HepG2 (cell line): Measurements from ENCODE around the gene TEF. TPM values are rescaled to one million over a fixed set of nuclear protein-coding genes. Genes with fewer than 3 reads are reported as not detected.

ENCODE experiments used
- BCL6 ChIP-seq: IDR thresholded peaks from 2 replicates; pipeline ENCODE4 v1.6.1; 2016; ENCODE audit warnings: missing genetic modification reagents, missing compliant biosample characterization
- CBX1 ChIP-seq: IDR thresholded peaks from one replicate; pipeline ENCODE4 v1.6.1; 2016; ENCODE audit warnings: antibody characterized with exemption, low read depth
- ISX ChIP-seq: sonication (generic); formaldehyde crosslinking; conservative IDR thresholded peaks from 2 replicates; pipeline ENCODE4 v1.5.0; 2020; ENCODE audit warnings: missing genetic modification reagents
- ZNF7 ChIP-seq: IDR thresholded peaks from 2 replicates; pipeline ENCODE4 v1.6.1; 2016; ENCODE audit warnings: missing biosample characterization, missing genetic modification reagents
- polyA plus RNA-seq, 8 experiments: library from polyadenylated mRNA; depleted of rRNA in 3 of 8; stranded (reverse) in 7 of 8; unstranded in 1 of 8; fragments of >200 nt; fragmentation: Illumina TruSeq in 4 of 8; extraction: Trizol in 4 of 8; gene quantifications; 2 replicates each; pipeline versions ENCODE4 v1.2.1 to v1.2.3, GENCODE V29; 2011 to 2016; ENCODE audit warnings: low read depth in 4 of 8, missing spikeins in 1 of 8, mixed read lengths in 1 of 8; ENCODE audit not compliant: insufficient read depth in 1 of 8
- total RNA-seq, 5 experiments: library from RNA; depleted of rRNA; stranded (reverse); fragments of >200 nt; fragmentation: Illumina TruSeq; extraction: Trizol; gene quantifications; 2 replicates each; pipeline ENCODE4 v1.2.3, GENCODE V29; 2016; ENCODE audit warnings: low read depth in 1 of 5
- TF ChIP-seq, protein P1 (sequence below): IDR thresholded peaks from 2 replicates; pipeline ENCODE4 v1.4.0; 2020; ENCODE audit warnings: mild to moderate bottlenecking, missing genetic modification reagents
- TF ChIP-seq, protein P2 (sequence below): sonication (generic); formaldehyde crosslinking; conservative IDR thresholded peaks from 2 replicates; pipeline ENCODE4 v1.4.0; 2020; ENCODE audit warnings: missing genetic modification reagents
- TF ChIP-seq, protein P3 (sequence below): sonication (generic); formaldehyde crosslinking; IDR thresholded peaks from 2 replicates; pipeline ENCODE4 v1.4.0; 2020; ENCODE audit warnings: mild to moderate bottlenecking, missing genetic modification reagents
- TF ChIP-seq, protein P4 (sequence below): sonication (generic); formaldehyde crosslinking; IDR thresholded peaks from 2 replicates; pipeline ENCODE4 v1.4.0; 2020; ENCODE audit warnings: missing genetic modification reagents
- TF ChIP-seq, protein P5 (sequence below): sonication (generic); formaldehyde crosslinking; IDR thresholded peaks from 2 replicates; pipeline ENCODE4 v1.4.0; 2020; ENCODE audit warnings: missing genetic modification reagents; ENCODE audit errors: not compliant biosample characterization
- TF ChIP-seq, protein P6 (sequence below): sonication (generic); formaldehyde crosslinking; IDR thresholded peaks from 2 replicates; pipeline ENCODE4 v1.8.0; 2022; ENCODE audit warnings: mild to moderate bottlenecking, missing genetic modification reagents, moderate library complexity

TEF gene
- total and polyA plus RNA-seq, 2 of the 13 experiments (the other 11 are each of a cell fraction or from before 2014, with no cell fraction given): 7.6 to 11.2 TPM

DNA sequence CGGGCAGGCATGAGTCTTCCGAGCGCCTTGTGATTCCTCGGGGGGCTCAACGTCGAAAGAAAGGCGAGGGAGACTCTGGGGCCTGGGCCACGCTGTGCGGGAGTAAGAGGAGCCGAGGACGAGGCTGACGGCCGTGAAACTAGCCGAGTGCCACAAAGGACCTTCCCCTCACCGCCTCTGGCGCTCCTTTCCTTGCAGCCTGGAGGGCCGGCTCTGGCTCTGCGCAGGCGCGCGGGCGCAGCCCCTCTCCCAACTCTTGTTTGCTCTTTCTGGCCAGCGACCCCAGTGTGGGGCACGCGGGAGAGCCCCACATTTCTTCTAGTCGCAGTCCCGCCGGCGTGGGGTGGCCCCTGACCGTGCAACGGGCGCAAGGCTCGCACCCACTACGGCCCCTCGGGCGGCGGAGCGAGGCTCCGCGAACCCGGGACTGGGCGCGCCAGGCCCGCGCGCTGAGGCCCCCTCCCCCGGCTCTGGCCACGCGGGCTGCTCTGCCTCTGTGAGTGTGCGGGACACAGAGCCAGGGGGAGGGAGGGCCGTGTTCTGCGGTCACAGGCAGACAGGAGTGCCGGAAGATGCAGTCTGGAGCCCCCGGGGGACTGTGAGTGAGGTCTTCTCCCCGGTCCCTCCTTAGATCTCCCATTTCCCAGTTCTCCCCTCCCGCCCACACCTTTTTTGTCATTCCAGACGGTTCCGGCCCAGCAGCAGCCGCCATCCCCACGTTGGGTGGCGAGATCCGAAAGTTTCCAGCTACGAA, 65.9 kb downstream of the TEF start (continued):
- TF ChIP-seq, protein P1, sequence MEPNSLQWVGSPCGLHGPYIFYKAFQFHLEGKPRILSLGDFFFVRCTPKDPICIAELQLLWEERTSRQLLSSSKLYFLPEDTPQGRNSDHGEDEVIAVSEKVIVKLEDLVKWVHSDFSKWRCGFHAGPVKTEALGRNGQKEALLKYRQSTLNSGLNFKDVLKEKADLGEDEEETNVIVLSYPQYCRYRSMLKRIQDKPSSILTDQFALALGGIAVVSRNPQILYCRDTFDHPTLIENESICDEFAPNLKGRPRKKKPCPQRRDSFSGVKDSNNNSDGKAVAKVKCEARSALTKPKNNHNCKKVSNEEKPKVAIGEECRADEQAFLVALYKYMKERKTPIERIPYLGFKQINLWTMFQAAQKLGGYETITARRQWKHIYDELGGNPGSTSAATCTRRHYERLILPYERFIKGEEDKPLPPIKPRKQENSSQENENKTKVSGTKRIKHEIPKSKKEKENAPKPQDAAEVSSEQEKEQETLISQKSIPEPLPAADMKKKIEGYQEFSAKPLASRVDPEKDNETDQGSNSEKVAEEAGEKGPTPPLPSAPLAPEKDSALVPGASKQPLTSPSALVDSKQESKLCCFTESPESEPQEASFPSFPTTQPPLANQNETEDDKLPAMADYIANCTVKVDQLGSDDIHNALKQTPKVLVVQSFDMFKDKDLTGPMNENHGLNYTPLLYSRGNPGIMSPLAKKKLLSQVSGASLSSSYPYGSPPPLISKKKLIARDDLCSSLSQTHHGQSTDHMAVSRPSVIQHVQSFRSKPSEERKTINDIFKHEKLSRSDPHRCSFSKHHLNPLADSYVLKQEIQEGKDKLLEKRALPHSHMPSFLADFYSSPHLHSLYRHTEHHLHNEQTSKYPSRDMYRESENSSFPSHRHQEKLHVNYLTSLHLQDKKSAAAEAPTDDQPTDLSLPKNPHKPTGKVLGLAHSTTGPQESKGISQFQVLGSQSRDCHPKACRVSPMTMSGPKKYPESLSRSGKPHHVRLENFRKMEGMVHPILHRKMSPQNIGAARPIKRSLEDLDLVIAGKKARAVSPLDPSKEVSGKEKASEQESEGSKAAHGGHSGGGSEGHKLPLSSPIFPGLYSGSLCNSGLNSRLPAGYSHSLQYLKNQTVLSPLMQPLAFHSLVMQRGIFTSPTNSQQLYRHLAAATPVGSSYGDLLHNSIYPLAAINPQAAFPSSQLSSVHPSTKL (CRISPR knock-in tag): no peak
- TF ChIP-seq, protein P2, sequence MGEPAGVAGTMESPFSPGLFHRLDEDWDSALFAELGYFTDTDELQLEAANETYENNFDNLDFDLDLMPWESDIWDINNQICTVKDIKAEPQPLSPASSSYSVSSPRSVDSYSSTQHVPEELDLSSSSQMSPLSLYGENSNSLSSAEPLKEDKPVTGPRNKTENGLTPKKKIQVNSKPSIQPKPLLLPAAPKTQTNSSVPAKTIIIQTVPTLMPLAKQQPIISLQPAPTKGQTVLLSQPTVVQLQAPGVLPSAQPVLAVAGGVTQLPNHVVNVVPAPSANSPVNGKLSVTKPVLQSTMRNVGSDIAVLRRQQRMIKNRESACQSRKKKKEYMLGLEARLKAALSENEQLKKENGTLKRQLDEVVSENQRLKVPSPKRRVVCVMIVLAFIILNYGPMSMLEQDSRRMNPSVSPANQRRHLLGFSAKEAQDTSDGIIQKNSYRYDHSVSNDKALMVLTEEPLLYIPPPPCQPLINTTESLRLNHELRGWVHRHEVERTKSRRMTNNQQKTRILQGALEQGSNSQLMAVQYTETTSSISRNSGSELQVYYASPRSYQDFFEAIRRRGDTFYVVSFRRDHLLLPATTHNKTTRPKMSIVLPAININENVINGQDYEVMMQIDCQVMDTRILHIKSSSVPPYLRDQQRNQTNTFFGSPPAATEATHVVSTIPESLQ: no peak
- TF ChIP-seq, protein P3, sequence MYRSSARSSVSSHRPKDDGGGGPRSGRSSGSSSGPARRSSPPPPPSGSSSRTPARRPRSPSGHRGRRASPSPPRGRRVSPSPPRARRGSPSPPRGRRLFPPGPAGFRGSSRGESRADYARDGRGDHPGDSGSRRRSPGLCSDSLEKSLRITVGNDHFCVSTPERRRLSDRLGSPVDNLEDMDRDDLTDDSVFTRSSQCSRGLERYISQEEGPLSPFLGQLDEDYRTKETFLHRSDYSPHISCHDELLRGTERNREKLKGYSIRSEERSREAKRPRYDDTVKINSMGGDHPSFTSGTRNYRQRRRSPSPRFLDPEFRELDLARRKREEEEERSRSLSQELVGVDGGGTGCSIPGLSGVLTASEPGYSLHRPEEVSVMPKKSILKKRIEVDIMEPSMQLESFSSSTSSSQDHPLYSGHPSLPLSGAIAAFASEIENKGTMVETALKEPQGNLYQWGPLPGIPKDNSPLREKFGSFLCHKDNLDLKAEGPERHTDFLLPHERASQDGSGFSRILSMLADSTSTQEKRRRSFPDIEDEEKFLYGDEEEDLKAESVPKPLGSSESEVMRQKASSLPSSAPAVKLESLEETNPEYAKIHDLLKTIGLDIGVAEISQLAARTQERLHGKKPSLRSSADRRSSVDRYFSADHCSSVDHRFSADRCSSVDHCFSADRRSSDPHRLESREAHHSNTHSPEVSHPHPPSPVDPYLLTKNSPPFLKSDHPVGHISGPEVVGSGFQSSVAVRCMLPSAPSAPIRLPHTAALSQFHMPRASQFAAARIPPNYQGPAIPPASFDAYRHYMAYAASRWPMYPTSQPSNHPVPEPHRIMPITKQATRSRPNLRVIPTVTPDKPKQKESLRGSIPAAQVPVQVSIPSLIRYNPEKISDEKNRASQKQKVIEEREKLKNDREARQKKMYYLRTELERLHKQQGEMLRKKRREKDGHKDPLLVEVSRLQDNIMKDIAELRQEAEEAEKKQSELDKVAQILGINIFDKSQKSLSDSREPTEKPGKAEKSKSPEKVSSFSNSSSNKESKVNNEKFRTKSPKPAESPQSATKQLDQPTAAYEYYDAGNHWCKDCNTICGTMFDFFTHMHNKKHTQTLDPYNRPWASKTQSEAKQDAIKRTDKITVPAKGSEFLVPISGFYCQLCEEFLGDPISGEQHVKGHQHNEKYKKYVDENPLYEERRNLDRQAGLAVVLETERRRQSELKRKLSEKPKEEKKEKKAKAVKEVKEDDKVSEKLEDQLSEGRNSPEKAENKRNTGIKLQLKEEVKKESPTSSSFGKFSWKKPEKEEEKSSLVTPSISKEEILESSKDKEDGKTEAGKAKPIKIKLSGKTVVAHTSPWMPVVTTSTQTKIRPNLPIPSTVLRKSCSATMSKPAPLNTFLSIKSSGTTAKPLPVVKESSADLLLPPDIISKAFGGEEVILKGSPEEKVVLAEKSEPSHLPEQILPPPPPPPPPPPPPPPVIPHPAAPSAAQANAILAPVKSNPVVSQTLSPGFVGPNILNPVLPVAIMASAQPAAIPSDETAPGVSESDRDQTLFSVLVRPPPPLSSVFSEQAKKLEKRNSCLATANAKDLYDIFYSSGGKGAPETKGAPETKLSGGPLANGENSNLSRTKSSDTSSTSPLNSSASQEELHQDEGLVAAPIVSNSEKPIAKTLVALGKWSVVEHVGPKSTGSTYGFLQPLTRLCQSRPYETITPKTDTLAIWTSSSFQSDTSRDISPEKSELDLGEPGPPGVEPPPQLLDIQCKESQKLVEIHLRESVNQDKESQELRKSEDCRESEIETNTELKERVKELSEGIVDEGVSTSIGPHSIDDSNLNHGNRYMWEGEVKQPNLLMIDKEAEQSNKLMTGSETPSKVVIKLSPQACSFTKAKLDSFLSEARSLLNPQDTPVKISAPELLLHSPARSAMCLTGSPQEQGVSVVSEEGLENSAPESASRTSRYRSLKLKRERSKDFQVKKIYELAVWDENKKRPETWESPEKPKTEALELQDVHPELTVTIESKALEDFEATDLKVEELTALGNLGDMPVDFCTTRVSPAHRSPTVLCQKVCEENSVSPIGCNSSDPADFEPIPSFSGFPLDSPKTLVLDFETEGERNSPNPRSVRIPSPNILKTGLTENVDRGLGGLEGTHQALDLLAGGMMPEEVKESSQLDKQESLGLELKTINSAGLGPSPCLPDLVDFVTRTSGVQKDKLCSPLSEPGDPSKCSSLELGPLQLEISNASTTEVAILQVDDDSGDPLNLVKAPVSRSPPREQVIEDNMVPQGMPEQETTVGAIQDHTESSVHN (CRISPR knock-in tag): no peak
- TF ChIP-seq, protein P4, sequence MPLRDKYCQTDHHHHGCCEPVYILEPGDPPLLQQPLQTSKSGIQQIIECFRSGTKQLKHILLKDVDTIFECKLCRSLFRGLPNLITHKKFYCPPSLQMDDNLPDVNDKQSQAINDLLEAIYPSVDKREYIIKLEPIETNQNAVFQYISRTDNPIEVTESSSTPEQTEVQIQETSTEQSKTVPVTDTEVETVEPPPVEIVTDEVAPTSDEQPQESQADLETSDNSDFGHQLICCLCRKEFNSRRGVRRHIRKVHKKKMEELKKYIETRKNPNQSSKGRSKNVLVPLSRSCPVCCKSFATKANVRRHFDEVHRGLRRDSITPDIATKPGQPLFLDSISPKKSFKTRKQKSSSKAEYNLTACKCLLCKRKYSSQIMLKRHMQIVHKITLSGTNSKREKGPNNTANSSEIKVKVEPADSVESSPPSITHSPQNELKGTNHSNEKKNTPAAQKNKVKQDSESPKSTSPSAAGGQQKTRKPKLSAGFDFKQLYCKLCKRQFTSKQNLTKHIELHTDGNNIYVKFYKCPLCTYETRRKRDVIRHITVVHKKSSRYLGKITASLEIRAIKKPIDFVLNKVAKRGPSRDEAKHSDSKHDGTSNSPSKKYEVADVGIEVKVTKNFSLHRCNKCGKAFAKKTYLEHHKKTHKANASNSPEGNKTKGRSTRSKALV (CRISPR knock-in tag): no peak
- no peak for TF ChIP-seq ISX (CRISPR knock-in tag)
- TF ChIP-seq BCL6 (CRISPR knock-in tag): no peak; the same call in 1 of the 2 replicates
- TF ChIP-seq ZNF7 (CRISPR knock-in tag): no peak
- TF ChIP-seq, protein P5, sequence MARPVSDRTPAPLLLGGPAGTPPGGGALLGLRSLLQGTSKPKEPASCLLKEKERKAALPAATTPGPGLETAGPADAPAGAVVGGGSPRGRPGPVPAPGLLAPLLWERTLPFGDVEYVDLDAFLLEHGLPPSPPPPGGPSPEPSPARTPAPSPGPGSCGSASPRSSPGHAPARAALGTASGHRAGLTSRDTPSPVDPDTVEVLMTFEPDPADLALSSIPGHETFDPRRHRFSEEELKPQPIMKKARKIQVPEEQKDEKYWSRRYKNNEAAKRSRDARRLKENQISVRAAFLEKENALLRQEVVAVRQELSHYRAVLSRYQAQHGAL (CRISPR knock-in tag): no peak
- TF ChIP-seq CBX1: no peak
- TF ChIP-seq, protein P6, sequence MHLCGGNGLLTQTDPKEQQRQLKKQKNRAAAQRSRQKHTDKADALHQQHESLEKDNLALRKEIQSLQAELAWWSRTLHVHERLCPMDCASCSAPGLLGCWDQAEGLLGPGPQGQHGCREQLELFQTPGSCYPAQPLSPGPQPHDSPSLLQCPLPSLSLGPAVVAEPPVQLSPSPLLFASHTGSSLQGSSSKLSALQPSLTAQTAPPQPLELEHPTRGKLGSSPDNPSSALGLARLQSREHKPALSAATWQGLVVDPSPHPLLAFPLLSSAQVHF (CRISPR knock-in tag): no peak
